CD4-positive, CD25-positive, alpha-beta regulatory T cell (primary cell): ENCODE results near the gene BCL2L14. TPM values are rescaled to one million over a fixed set of nuclear protein-coding genes. Genes with fewer than 3 reads are reported as not detected.

Source experiments
- ATAC-seq, 2 donors: fragments of 150-1000 bp; cut with Tn5 transposase; one replicate each; pipeline ENCODE4 v1.10.0; 2021; ENCODE audit warnings: low read depth in 2 of 2, moderate number of reproducible peaks in 2 of 2, moderate library complexity in 1 of 2
- DNase-seq, 3 donors: peaks; one replicate each; pipeline versions ENCODE4 v3.0.0 to v3.0.0-alpha.2; 2012 to 2022; ENCODE audit warnings: mixed read lengths in 1 of 3
- H3K27ac ChIP-seq: one replicate; pipeline ENCODE4 v1.7.0; 2013; ENCODE audit warnings: mild to moderate bottlenecking, low read length; ENCODE audit not compliant: insufficient read depth, poor library complexity, severe bottlenecking
- H3K27me3 ChIP-seq: one replicate; pipeline ENCODE4 v1.7.0; 2013; ENCODE audit warnings: low read length; ENCODE audit not compliant: control insufficient read depth, insufficient read depth
- H3K36me3 ChIP-seq: one replicate; pipeline ENCODE4 v1.7.0; 2013; ENCODE audit warnings: mild to moderate bottlenecking, low read length, moderate library complexity; ENCODE audit not compliant: control insufficient read depth, insufficient read depth
- H3K4me1 ChIP-seq: 2 replicates; pipeline ENCODE4 v1.7.0; 2013; ENCODE audit warnings: mild to moderate bottlenecking, low read length; ENCODE audit not compliant: insufficient read depth, control insufficient read depth, poor library complexity, severe bottlenecking
- H3K4me3 ChIP-seq: one replicate; pipeline ENCODE4 v1.7.0; 2013; ENCODE audit warnings: low read depth, mild to moderate bottlenecking, low read length, moderate library complexity
- H3K9me3 ChIP-seq, 2 experiments: 1 replicate in 1 of 2; 2 replicates in 1 of 2; pipeline ENCODE4 v1.7.0; 2013; ENCODE audit warnings: low read length in 2 of 2, mild to moderate bottlenecking in 1 of 2, moderate library complexity in 1 of 2; ENCODE audit not compliant: control insufficient read depth in 2 of 2
- H3K27ac Mint-ChIP-seq, 3 donors: one replicate each; pipeline ENCODE4 v1.8.0; 2020 to 2022; ENCODE audit warnings: mild to moderate bottlenecking in 3 of 3, mixed read lengths in 3 of 3, moderate library complexity in 2 of 3
- H3K27me3 Mint-ChIP-seq: one replicate; pipeline ENCODE4 v1.8.0; 2022; ENCODE audit warnings: mild to moderate bottlenecking, mixed read lengths
- H3K36me3 Mint-ChIP-seq: one replicate; pipeline ENCODE4 v1.8.0; 2020; ENCODE audit warnings: mixed read lengths
- H3K4me1 Mint-ChIP-seq, 4 donors: one replicate each; pipeline ENCODE4 v1.8.0; 2020 to 2022; ENCODE audit warnings: mixed read lengths in 4 of 4, mild to moderate bottlenecking in 1 of 4
- H3K4me3 Mint-ChIP-seq, 4 donors: one replicate each; pipeline ENCODE4 v1.8.0; 2020 to 2022; ENCODE audit warnings: mild to moderate bottlenecking in 4 of 4, mixed read lengths in 4 of 4, moderate library complexity in 3 of 4
- H3K9me3 Mint-ChIP-seq, 7 donors: one replicate each; pipeline ENCODE4 v1.8.0; 2020 to 2022; ENCODE audit warnings: mixed read lengths in 7 of 7, mild to moderate bottlenecking in 3 of 7, moderate library complexity in 2 of 7
- polyA plus RNA-seq, 4 donors: library from polyadenylated mRNA; unstranded; fragments of 300-500 nt; fragmentation: Illumina TruSeq; gene quantifications; one replicate each; pipeline ENCODE4 v1.2.3, GENCODE V29; 2021
- total RNA-seq: library from RNA; stranded (reverse); gene quantifications from one replicate; pipeline ENCODE4 v1.2.3, GENCODE V29; 2022

BCL2L14 gene, protein sequence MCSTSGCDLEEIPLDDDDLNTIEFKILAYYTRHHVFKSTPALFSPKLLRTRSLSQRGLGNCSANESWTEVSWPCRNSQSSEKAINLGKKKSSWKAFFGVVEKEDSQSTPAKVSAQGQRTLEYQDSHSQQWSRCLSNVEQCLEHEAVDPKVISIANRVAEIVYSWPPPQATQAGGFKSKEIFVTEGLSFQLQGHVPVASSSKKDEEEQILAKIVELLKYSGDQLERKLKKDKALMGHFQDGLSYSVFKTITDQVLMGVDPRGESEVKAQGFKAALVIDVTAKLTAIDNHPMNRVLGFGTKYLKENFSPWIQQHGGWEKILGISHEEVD
- total RNA-seq (6.8 TPM), polyA plus RNA-seq (1 to 10 TPM in 3 of 4 donors, under 1 TPM in 1; 0.74 to 2.0 (median 1.5) TPM)

DNA sequence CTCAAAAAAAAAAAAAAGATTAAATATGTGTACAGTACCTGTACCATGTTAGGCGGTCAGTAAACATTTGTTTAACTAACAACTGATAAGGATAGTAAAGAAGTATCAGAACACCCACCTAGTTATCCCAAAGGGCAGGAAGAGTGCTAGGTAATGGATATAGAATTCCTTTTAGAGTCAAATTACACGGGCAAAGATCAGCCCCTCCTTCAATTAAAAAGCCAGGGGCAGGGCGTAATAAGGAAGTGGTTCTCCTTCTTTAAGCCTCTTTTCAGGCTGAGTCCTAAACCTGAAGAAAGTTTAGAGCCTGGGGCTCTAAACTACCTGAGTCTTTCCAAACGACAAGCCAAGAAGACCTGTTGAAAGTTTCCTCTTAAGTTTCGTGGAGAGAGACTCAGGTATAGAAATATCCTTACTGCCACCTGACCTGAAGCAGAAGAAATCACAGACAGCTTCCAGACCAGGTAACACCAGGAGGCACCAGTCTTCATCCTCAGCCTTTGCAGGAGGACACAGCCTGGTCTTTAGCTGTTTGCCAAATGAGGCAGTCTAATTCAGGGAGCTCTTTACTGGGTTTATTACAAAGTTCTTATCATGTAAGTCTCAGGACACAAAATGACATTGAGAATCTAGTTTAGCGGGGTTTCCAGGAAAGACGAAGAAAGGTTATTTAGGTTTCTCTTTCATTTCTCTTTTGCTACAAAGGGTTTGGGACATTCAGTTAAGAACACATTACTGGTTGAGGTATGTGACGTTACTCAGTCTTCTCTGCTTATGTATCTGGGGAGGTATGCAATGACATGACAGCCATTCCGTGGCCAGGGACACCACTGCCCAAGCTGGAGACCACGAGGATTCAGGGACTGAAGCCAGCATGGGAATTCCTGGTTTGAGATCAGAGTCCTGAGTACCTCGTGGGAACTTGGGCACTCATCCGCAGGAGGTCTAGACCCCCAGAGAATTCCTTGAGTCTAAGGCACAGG lies at the start of gene BCL2L14:
BCL2L14 (plus strand) TSS at position 266 of the 983 bp plus-strand sequence. CDS start 8,367 bp downstream, outside the sequence.
- Histone ChIP-seq H3K27ac (peak within 1 kb of the TSS; percentile 50), H3K4me1 (peaks cover 20% of the 10 kb centered on the region), H3K36me3 (no peaks in the 10 kb centered on the region), H3K4me3 (peak within 1 kb of the TSS; percentile 93), H3K9me3 (no peaks in the 10 kb centered on the region), H3K27me3 (no peaks in the 10 kb centered on the region)
- ATAC-seq (peak; percentile 65 to 78), DNase-seq (peak in 2 of 3 donors; percentile 25 to 86)
- Mint-ChIP-seq H3K4me1 (peaks cover 12 to 27% (median 19%) of the 10 kb centered on the region in 4 donors), H3K4me3 (peak within 1 kb of the TSS; percentile 66 to 90 (median 86)), H3K27me3 (no peaks in the 10 kb centered on the region), H3K36me3 (no peaks in the 10 kb centered on the region), H3K9me3 (no peaks in the 10 kb centered on the region), H3K27ac (peak within 1 kb of the TSS; percentile 63 to 94 (median 87))

DNA sequence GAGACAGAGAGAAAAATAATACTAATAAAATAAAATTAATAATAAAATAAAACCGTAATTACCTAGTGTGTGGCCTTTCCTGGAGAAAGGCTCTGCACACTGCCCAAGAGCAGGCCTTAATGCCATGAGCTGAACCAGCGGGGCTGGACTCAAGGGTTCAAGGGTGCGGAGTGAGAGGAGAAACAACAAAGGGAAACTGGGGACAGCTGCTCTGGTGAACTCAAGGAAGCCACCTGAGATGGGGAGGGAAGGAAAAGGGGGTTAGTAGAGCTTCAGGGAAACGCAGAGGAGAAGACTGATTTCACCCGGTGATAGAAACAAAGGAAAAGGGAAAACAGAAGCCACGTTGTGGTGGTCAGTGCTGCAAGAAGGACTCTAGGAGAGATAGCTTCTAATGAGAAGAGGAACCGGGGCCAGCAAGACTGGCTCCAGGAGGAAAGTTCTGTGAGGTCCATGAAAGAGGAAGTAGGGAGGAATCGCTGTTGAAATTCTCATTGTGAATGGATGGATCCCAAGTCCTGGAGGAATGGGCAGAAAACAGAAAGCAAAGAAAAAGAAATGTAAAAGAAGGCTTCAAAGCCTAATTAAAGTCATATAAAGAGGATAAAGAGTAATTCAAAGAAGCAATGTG lies 48.3 kb upstream of the BCL2L14 start:
- Histone ChIP-seq H3K4me3 (no peak overlapping the region), H3K27ac (no peak overlapping the region), H3K4me1 (peaks cover 10% of the 10 kb centered on the region), H3K27me3 (no peaks in the 10 kb centered on the region), H3K9me3 (no peaks in the 10 kb centered on the region), H3K36me3 (no peaks in the 10 kb centered on the region)
- DNase-seq (no peak), ATAC-seq (no peak)
- H3K27me3 Mint-ChIP-seq: no peaks in the 10 kb centered on the region
- H3K9me3 Mint-ChIP-seq: peaks cover 0 to 5% (median 0%) of the 10 kb centered on the region in 7 donors
- no peak overlapping the region for H3K27ac Mint-ChIP-seq
- no peaks in the 10 kb centered on the region for H3K36me3 Mint-ChIP-seq
- H3K4me1 Mint-ChIP-seq: peaks cover 6 to 24% (median 16%) of the 10 kb centered on the region in 4 donors
- no peak overlapping the region for H3K4me3 Mint-ChIP-seq

DNA sequence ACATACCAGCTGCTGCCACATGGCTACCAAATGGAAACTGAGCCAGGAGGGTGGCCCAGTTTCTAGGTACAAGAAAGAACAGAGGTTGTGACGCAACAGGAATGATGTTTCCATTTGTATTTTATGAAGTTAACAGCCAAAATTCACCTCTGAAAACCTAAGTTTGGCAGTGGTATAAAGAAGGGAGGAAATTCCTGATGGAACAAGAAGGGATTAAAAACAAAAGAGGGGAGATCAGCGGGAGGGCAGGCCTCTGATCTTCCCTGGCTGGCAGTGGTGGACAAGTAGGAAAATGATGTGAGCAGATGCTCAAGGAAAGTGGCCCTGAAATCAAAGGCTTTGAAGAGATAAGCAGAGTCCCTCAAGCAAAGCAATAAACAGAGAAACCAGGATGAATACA lies 47.3 kb upstream of the BCL2L14 start:
- H3K36me3 ChIP-seq: no peaks in the 10 kb centered on the region
- Mint-ChIP-seq H3K27me3 (no peaks in the 10 kb centered on the region), H3K4me3 (no peak overlapping the region), H3K36me3 (no peaks in the 10 kb centered on the region), H3K27ac (peak overlapping the region; percentile 43 to 88 (median 54)), H3K4me1 (peaks cover 6 to 24% (median 16%) of the 10 kb centered on the region in 4 donors), H3K9me3 (peaks cover 0 to 5% (median 0%) of the 10 kb centered on the region in 7 donors)
- H3K27me3 ChIP-seq: no peaks in the 10 kb centered on the region
- DNase-seq: no peak
- no peak overlapping the region for H3K4me3 ChIP-seq
- no peak overlapping the region for H3K27ac ChIP-seq
- peaks cover 10% of the 10 kb centered on the region for H3K4me1 ChIP-seq
- no peak for ATAC-seq
- no peaks in the 10 kb centered on the region for H3K9me3 ChIP-seq

DNA sequence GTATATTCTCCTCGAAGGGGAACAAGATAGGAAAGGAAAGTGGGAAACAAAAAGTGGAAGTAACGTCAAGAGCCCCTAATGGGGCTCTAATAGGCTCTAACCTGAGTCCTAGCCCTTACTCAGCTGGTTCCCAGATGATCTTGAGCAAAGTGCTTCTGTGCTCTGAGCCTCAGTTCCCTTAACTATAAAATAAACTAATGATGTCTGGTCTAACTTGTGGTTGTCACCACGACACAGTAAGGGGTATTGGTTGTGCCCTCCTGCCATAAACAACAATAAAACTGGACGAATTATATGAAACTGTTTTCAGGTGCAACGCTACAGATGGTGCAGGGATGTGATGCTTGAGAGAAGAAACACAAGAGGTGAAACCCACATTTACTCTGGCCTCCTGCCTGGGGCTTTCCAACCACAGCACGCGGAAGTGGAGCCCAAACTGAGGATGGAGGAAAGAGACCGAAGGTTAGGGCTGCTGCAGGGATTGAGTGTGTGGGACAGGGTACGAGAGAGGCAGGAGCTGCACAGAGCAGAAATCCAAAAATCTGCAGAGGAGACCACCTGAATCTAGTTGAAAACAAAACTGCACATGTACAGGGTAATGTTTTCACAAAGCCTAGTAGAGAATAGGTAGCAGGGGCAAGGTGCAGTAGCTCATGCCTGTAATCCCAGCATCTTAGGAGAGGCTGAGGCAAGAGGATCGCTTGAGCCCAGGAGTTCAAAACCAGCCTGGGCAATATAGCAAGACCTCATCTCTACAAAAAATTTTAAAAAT lies 45.6 kb upstream of the BCL2L14 start:
- Mint-ChIP-seq H3K4me1 (peaks cover 6 to 24% (median 16%) of the 10 kb centered on the region in 4 donors), H3K9me3 (peaks cover 0 to 5% (median 0%) of the 10 kb centered on the region in 7 donors), H3K36me3 (no peaks in the 10 kb centered on the region), H3K27me3 (no peaks in the 10 kb centered on the region), H3K4me3 (peak overlapping the region in 2 of 4 donors; percentile 66 to 71), H3K27ac (peak overlapping the region; percentile 43 to 88 (median 63))
- H3K36me3 ChIP-seq: no peaks in the 10 kb centered on the region
- ATAC-seq (peak; percentile 55 to 68), DNase-seq (peak in 1 of 3 donors; percentile 34)
- H3K27ac ChIP-seq: no peak overlapping the region
- H3K4me3 ChIP-seq: peak overlapping the region; percentile 29
- peaks cover 10% of the 10 kb centered on the region for H3K4me1 ChIP-seq
- no peaks in the 10 kb centered on the region for H3K9me3 ChIP-seq
- H3K27me3 ChIP-seq: no peaks in the 10 kb centered on the region

DNA sequence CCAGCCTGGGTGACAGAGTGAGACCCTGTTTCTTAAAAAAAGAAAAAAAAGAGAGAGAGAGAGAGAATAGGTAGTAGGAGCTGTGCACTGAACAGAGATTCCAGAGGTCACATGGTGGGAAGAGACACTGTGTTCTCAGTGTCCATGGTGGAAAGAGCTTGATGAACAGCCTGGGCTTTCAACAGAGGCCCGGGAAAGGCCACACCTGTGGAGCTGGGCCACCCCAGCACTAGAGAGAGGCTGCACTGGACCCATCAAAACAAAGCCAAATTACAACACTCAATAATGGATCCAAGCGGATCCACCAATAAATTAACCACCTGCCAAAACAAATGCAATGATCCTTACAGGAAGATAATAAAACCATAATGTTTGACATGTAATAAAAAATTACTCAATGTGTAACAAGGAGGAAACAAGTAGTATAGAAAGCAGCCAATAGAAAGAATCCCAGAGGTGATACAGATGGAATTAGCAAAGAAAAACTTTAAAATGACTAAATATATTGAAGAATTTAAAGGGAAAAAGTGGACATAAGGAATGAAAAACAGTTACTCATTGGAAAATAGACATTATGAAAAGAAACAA lies 44.8 kb upstream of the BCL2L14 start:
- no peaks in the 10 kb centered on the region for H3K36me3 Mint-ChIP-seq
- peaks cover 0 to 5% (median 0%) of the 10 kb centered on the region in 7 donors for H3K9me3 Mint-ChIP-seq
- DNase-seq: no peak
- ATAC-seq: no peak
- Histone ChIP-seq H3K4me3 (no peak overlapping the region), H3K27me3 (no peaks in the 10 kb centered on the region), H3K4me1 (peaks cover 10% of the 10 kb centered on the region), H3K9me3 (no peaks in the 10 kb centered on the region), H3K36me3 (no peaks in the 10 kb centered on the region), H3K27ac (no peak overlapping the region)
- H3K27me3 Mint-ChIP-seq: no peaks in the 10 kb centered on the region
- H3K27ac Mint-ChIP-seq: peak overlapping the region in 1 of 3 donors; percentile 88
- no peak overlapping the region for H3K4me3 Mint-ChIP-seq
- peaks cover 6 to 24% (median 16%) of the 10 kb centered on the region in 4 donors for H3K4me1 Mint-ChIP-seq

DNA sequence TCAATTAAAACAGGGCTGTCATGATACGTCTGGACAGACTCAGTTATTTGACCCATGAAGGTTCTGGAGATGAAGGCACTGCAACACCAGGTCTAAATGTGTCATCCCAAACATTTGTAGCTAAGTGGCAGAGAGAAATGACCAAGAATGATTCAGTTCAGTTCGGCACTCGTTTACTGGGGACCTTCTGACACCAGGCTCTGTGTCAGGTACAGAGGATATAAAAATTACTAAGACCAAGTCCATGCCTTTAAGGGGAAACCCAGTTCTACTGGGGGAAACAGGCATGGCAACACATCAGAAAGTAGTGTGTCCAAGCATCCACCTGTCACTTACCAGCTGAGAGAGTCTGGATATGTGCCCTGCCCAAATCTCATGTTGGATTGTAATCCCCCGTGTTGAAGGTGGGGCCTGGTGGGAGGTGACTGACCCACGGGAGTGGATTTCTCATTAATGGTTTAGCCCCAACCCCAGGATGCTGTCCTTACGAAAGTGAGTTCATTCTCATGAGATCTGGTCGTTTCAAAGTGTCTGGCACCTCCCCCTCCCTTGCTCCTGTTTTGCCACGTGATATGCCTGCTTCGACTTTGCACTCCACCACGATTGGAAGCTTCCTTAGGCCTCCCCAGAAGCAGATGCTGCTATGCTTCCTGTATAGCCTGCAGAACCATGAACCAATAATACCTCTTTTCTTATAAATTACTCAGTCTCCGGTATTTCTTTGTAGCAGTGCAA lies 41.9 kb upstream of the BCL2L14 start:
- Histone ChIP-seq H3K27ac (no peak overlapping the region), H3K4me1 (peaks cover 20% of the 10 kb centered on the region), H3K9me3 (no peaks in the 10 kb centered on the region), H3K4me3 (no peak overlapping the region), H3K27me3 (no peaks in the 10 kb centered on the region), H3K36me3 (no peaks in the 10 kb centered on the region)
- Mint-ChIP-seq H3K4me3 (no peak overlapping the region), H3K27me3 (no peaks in the 10 kb centered on the region), H3K27ac (no peak overlapping the region), H3K36me3 (no peaks in the 10 kb centered on the region), H3K9me3 (peaks cover 0 to 5% (median 0%) of the 10 kb centered on the region in 7 donors), H3K4me1 (peaks cover 7 to 35% (median 14%) of the 10 kb centered on the region in 4 donors)
- ATAC-seq: no peak
- no peak for DNase-seq
